HG03378 (cell line): ENCODE data around the gene HMGCS2.

Source experiments
- ATAC-seq: cut with Tn5 transposase; IDR thresholded peaks from one replicate; pipeline ENCODE4 v1.9.1; 2021; ENCODE audit warnings: mild to moderate bottlenecking, moderate library complexity; ENCODE audit not compliant: unreplicated experiment

Gene HMGCS2

GRCh38 chr1:119768778-119769177 is at the start of gene HMGCS2:
TSS of gene HMGCS2 (minus strand) at chr1:119768905. CDS start at chr1:119768844, 61 bp downstream.
- no peak for ATAC-seq

GRCh38 chr1:119818181-119818580 is 49.5 kb upstream of the HMGCS2 start:
- ATAC-seq = no peak

- no peak for ATAC-seq
Measured at GRCh38 chr1:119816407-119816806, 47.7 kb upstream of the HMGCS2 start.

GRCh38 chr1:119815928-119816327 is 47.2 kb upstream of the HMGCS2 start:
- ATAC-seq = no peak

DNA sequence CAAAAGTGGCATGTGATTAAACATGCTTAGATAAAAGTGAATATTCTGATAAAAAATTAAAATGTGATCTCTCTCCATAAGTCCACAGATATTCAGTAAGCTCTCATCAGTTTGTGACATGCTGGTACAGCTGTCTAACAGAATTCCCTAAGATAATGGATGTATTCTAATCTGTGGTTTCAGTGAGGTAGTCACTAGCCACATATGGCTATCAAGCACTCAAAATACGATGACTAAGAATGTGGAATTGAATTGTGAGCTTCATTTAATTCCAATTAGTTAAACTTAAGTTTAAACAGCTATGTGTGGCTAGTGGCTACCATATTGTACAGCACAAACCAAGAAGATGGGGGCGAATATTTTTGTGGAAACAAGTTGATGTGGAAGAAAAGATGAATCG is 46.7 kb upstream of the HMGCS2 start:
- ATAC-seq = no peak

GRCh38 chr1:119814288-119814687 is 45.6 kb upstream of the HMGCS2 start:
- ATAC-seq = no peak

GRCh38 chr1:119811985-119812557 is 43.4 kb upstream of the HMGCS2 start:
- ATAC-seq = no peak

GRCh38 chr1:119811387-119811786 is 42.7 kb upstream of the HMGCS2 start, which contains the start of gene REG4:
TSS of gene REG4 (minus strand) at chr1:119811460. CDS start at chr1:119808769, 2,691 bp downstream.
- ATAC-seq = no peak

- ATAC-seq = peak; percentile 49
Measured at GRCh38 chr1:119808972-119809550, 40.4 kb upstream of the HMGCS2 start.

DNA sequence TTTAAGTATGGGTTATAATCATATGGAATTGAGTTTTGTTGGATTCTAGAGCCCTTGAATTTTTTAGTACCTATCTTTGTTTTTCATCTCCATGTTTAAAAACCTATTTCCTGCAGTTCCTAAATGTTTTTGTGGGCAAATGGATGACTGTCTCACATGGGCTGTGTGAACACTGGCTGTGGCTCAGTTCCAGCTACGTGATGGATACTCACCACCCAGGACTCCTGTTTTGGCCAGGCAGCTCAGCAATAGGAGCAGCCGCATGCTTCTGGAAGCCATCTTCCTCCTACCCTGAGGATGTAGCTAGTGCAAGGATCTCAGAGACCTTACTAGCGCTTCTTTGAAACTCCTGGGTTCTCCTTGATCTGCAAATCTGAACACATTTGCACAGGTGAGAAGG is 39.8 kb upstream of the HMGCS2 start:
- no peak for ATAC-seq

- no peak for ATAC-seq
Measured at GRCh38 chr1:119806489-119806888, 37.8 kb upstream of the HMGCS2 start.

GRCh38 chr1:119805746-119806145 is 37.0 kb upstream of the HMGCS2 start:
- no peak for ATAC-seq

DNA sequence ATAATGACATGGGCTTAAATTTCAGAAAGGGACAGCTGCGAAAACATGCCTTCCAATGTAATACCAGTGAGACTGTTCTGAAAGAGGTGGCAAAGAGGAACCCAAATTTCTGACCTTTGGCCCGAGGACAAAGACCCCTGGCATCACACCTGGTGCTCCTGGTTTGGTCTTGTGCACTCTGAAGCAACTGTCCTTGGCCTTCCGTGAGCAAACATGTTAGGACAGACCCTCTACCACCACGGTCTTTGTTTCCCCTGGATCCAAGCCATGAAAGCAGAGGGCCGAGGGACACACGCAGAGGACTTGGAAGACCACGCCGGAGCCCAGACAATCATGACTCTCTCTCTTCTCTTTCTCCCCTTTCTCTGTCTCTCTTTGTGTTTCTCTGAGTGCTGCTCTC is 36.5 kb upstream of the HMGCS2 start:
- no peak for ATAC-seq

GRCh38 chr1:119799599-119800177 is 31.0 kb upstream of the HMGCS2 start:
- ATAC-seq = no peak

GRCh38 chr1:119799003-119799402 is 30.3 kb upstream of the HMGCS2 start:
- no peak for ATAC-seq

DNA sequence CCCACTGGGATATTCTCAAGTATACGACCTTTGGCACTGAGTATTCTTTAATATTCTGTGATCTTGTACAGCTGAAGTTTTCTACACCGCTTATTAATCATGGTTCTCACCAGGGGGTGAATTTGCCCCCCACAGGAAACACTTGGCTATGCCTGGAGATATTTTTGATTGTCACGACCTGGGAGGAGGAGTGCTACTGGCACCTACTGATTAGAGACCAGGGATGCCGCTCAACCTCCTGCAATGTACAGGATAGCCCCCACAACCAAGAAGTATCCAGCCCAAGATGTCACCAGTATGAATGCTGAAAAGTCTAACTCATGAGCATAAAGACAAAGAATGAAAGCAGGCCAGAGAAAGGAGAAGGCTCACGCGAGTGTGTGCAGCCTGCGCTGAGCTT is 28.9 kb upstream of the HMGCS2 start:
- ATAC-seq = no peak

DNA sequence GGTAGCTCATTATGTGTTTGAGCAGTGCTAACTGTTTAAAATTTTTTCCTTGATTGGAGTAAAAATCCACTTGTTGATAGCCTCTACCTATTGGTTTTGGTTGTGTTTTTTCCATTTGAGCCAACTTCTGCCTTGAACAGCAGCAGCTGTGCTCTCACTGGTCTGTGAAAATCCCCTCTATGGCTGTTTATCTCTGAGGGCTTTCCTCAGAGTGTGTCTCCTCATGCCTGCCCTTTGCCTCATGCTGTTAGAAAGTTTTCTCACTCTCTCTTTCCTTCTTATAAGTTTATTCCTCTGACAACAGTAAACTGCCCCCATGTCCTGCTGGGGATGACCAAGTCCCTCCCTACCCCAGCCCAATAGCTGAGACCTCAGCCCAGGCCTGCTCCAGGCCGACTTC is 28.5 kb upstream of the HMGCS2 start:
- no peak for ATAC-seq

GRCh38 chr1:119795261-119796200 is 26.8 kb upstream of the HMGCS2 start:
- ATAC-seq = no peak

DNA sequence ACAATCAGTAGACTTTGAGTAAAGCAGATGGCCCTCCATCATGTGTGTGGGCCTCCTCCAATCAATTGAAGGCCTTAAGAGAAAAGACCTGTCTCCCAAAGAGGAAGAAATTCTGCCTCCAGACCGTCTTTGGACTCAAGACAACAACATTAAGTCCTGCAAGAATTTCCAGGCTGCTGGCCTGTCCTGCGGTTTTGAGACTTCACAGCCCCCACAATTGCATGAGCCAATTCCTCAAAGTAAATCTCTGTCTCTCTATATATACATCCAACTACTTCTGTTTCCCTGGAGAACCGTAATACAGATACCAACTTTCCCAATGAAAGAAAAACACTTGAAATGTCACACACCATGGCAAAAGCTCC is 26.2 kb upstream of the HMGCS2 start:
- ATAC-seq = no peak

DNA sequence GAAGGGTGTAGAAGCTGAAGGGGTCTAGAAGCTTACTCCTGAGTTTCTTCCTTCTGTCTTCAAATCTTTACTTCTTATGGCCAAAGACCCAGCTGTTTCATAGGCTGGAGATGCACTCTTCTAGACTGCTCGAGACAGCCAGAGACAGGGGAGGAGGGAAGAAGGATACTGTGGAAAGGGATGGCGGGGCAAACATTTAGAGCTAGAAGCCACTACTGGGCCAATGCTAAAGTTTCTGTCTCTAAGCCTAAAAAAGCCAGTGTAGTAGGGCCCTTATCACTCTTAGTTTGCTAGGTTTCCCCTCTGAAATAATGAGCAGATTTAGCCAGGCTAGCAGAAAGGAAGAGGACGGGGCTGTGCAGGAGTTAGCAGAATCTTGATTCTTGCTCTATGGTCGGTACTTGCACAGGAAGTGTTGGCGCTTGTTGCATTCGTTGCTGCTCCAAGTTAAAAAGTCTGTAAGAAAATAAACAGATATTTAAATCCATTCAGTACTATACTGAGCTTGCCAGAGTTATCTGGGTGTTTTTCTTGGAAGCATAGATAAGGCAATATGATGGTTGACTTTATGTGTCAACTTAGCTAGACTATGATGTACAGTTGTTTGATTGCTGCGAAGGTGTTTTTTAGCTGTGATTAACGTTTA is 25.6 kb upstream of the HMGCS2 start:
- ATAC-seq = no peak

DNA sequence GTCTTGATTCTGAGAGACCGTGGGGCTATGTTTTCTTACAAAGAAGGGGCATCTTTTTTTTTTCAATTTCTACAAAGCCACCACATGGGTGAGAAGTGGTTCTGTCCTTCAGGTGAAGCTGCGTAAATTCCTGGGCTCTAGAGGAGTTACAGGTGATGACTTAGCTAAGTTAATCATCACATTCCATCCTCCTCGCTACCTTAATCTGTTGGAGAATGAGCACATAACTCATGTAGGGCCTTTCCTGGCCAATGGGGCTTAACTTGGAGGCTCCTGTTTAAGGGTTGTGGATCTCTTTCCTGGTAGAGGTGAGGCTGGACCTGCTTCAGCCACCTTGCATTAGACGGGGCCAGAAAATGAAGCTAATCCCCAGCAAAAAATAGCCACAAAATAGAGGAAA is 22.7 kb upstream of the HMGCS2 start:
- no peak for ATAC-seq
